Activated T-cell treated with anti-CD3 and anti-CD28 coated beads, Interleukin-2, amount 50 U/mL, for 72 hours (primary cell): ENCODE data around the gene GNAS-AS1. TPM values are rescaled to one million over a fixed set of nuclear protein-coding genes. Genes with fewer than 3 reads are reported as not detected.

Source experiments
- ATAC-seq, 2 donors: fragments of 150-1000 bp; cut with Tn5 transposase; replicated peaks in 1 of 2; 2 replicates each; pipeline ENCODE4 v1.10.0; 2021; ENCODE audit warnings: moderate library complexity in 2 of 2, mild to moderate bottlenecking in 1 of 2
- DNase-seq, 2 donors: peaks; one replicate each; pipeline ENCODE4 v3.0.0; 2021 to 2022; ENCODE audit warnings: mixed read lengths in 1 of 2
- H3K27ac Mint-ChIP-seq: one replicate; pipeline ENCODE4 v1.8.0; 2022; ENCODE audit warnings: mild to moderate bottlenecking, moderate library complexity, mixed read lengths
- H3K27me3 Mint-ChIP-seq: one replicate; pipeline ENCODE4 v1.8.0; 2022; ENCODE audit warnings: low read depth, mixed read lengths
- H3K36me3 Mint-ChIP-seq, 2 donors: one replicate each; pipeline ENCODE4 v1.8.0; 2022; ENCODE audit warnings: mixed read lengths in 2 of 2, mild to moderate bottlenecking in 1 of 2; ENCODE audit not compliant: insufficient read depth in 2 of 2
- H3K4me1 Mint-ChIP-seq: one replicate; pipeline ENCODE4 v1.8.0; 2022; ENCODE audit warnings: low read depth, mixed read lengths
- H3K4me3 Mint-ChIP-seq, 2 donors: one replicate each; pipeline ENCODE4 v1.8.0; 2022; ENCODE audit warnings: mild to moderate bottlenecking in 2 of 2, mixed read lengths in 2 of 2, moderate library complexity in 2 of 2
- H3K9me3 Mint-ChIP-seq, 2 donors: one replicate each; pipeline ENCODE4 v1.8.0; 2022; ENCODE audit warnings: mixed read lengths in 2 of 2
- total RNA-seq, 2 donors: library from RNA; stranded (reverse); gene quantifications; one replicate each; pipeline ENCODE4 v1.2.3, GENCODE V29; 2022

The GNAS-AS1 gene
- total RNA-seq, 2 donors from 2014 or later: 2.3 to 2.5 TPM

DNA sequence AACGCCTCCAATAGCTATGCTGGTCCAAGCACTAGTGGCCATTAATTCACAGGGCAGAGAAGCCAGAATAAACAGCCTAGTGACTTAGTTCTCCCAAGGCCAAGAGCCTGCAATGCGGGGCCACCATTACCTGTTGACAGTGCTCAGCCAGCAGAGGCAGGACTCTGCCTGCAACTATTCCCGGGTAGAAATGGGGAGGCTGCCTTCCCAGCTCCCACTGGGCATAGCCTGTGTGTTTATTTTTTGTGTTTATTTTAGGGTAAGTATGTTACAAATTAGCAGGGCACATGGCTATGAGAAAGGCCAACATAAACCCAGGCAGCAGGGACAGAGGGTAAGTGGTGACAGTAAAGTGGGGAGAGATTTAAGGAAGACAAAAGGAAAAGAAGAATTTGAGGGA lies 5.0 kb downstream of the GNAS-AS1 start:
- peaks cover 73% of the 10 kb centered on the region for H3K27me3 Mint-ChIP-seq
- no peaks in the 10 kb centered on the region for H3K9me3 Mint-ChIP-seq
- H3K36me3 Mint-ChIP-seq: peaks cover 0 to 1% of the 10 kb centered on the region in 2 donors
- H3K4me1 Mint-ChIP-seq: peaks cover 40% of the 10 kb centered on the region
- no peak overlapping the region for H3K27ac Mint-ChIP-seq
- H3K4me3 Mint-ChIP-seq: no peak overlapping the region
- ATAC-seq (no peak), DNase-seq (no peak)

DNA sequence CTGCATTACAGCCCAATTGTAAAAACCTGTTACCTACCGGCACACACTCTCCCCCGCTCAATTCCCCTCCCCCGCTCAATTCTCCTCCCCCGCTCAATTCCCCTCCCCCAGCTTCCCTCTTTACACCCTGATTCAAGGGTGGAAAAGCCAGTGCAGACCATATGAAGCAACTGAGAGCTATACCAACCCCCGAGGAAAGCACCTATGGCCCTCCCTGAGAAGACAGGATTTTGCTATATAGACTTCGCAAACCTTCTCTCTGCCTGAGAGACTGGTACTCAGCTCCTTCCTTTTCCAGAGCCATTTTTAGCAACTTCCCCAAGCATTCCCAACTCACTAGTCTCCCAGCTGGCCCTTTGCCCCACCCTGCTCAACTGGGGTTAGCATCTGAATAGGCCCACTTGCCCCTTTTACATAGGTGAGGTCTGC lies 7.6 kb downstream of the GNAS-AS1 start:
- Mint-ChIP-seq H3K27me3 (peaks cover 70% of the 10 kb centered on the region), H3K4me3 (no peak overlapping the region), H3K36me3 (peaks cover 0 to 1% of the 10 kb centered on the region in 2 donors), H3K9me3 (no peaks in the 10 kb centered on the region), H3K4me1 (peaks cover 27% of the 10 kb centered on the region), H3K27ac (no peak overlapping the region)
- no peak for ATAC-seq
- no peak for DNase-seq

DNA sequence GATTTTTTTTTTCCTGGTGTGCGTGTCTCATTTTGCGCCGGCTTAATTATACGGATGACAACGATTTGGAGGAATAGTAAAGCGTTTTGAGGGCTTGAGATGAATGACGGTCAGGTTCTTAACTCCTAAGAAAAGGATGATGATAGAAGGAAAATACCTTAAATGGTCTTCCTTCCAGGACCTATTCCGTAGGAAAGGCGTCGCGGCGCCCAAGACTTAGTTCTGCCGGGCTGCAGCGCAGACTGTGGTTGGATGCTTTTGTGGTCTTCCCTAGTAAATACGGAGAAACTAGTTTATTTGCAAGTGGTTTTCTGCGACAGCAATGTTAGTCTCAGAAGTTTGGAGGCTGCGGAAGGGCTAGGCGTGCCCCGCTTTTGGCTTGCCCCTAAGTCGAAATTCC lies 8.4 kb downstream of the GNAS-AS1 start:
- Mint-ChIP-seq H3K27me3 (peaks cover 74% of the 10 kb centered on the region), H3K36me3 (peaks cover 0 to 1% of the 10 kb centered on the region in 2 donors), H3K9me3 (no peaks in the 10 kb centered on the region), H3K4me3 (no peak overlapping the region), H3K27ac (no peak overlapping the region), H3K4me1 (peaks cover 19% of the 10 kb centered on the region)
- DNase-seq (no peak), ATAC-seq (no peak)

DNA sequence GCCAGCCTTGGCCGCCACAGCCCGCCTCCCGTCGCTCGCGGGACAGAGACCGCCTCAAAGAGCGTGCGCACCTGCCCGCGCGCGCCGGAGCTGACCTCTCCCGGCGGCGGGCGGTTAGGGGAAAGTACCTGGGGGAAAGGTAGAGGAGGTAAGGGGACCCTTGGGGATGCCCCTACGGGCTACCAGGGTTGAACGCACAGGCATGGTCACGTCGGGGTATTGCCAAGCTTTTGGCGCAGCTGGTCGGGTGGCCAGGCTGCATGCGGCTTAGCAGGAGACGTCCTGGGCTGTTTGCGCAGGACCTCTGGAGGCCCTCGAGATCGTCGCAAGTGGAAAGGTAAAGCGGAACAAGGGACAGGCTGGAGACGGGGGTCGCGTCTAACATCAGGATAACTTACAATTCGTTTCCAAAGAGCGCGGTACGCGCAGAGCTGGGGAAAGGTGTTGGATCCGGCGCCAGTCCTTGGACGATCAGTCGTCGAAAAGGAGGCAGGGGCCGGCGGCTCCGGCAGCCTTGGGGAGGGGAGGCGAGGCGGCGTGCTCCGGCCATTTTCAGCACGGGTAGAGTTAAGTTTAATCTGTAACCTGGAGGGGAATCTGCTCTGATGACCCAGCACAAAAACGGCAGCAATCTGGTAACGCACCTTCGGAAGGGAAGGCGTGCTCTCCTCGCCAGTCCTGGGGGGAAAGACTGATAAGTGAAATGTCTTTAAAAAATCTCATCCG lies 9.0 kb downstream of the GNAS-AS1 start:
- DNase-seq (no peak), ATAC-seq (no peak)
- peaks cover 73% of the 10 kb centered on the region for H3K27me3 Mint-ChIP-seq
- no peak overlapping the region for H3K4me3 Mint-ChIP-seq
- peaks cover 13% of the 10 kb centered on the region for H3K4me1 Mint-ChIP-seq
- H3K27ac Mint-ChIP-seq: no peak overlapping the region
- peaks cover 0 to 1% of the 10 kb centered on the region in 2 donors for H3K36me3 Mint-ChIP-seq
- H3K9me3 Mint-ChIP-seq: no peaks in the 10 kb centered on the region

DNA sequence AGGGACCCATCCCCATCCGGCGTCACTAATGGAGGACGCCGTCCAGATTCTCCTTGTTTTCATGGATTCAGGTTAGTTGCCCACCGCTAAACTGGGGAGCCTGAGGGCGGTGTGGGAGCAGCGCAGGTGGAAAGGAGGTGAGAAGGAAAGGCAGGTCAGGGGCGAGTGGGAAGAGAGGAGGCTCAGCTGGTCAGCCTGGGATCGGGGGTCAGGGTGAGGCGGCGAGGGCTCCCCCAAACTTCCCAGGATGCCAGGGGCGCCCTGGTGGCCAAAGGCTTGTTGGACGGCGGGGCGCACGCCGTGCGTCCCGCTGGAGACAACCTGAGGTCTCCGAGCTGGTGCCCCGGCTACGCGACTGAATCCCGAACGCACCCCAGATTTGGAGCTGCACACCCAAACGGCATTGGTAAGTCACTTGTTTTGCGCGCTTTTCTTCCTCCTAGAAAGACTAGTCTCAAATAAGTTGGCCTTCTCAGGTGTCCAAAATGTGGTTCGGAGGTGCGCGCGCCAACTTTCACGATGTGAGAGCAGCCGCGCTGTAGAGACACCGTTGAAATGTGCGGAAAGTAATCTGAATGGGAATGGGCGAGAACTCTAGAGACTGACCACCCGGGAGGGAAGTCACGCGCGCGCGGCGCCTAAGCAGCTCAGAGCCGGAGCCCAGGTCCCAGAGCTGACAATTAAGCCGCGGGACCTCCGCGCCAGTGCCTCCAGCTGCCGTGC lies 9.7 kb downstream of the GNAS-AS1 start:
- Mint-ChIP-seq H3K27me3 (peaks cover 73% of the 10 kb centered on the region), H3K27ac (no peak overlapping the region), H3K9me3 (no peaks in the 10 kb centered on the region), H3K4me3 (peak overlapping the region; percentile 67 to 80), H3K4me1 (peaks cover 13% of the 10 kb centered on the region), H3K36me3 (peaks cover 0 to 1% of the 10 kb centered on the region in 2 donors)
- no peak for ATAC-seq
- no peak for DNase-seq

DNA sequence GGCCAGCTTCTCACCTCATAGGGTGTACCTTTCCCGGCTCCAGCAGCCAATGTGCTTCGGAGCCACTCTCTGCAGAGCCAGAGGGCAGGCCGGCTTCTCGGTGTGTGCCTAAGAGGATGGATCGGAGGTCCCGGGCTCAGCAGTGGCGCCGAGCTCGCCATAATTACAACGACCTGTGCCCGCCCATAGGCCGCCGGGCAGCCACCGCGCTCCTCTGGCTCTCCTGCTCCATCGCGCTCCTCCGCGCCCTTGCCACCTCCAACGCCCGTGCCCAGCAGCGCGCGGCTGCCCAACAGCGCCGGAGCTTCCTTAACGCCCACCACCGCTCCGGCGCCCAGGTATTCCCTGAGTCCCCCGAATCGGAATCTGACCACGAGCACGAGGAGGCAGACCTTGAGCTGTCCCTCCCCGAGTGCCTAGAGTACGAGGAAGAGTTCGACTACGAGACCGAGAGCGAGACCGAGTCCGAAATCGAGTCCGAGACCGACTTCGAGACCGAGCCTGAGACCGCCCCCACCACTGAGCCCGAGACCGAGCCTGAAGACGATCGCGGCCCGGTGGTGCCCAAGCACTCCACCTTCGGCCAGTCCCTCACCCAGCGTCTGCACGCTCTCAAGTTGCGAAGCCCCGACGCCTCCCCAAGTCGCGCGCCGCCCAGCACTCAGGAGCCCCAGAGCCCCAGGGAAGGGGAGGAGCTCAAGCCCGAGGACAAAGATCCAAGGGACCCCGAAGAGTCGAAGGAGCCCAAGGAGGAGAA lies 10.5 kb downstream of the GNAS-AS1 start:
- Mint-ChIP-seq H3K4me3 (peak overlapping the region; percentile 67 to 80), H3K27ac (no peak overlapping the region), H3K9me3 (no peaks in the 10 kb centered on the region), H3K4me1 (peaks cover 15% of the 10 kb centered on the region), H3K36me3 (peaks cover 0 to 1% of the 10 kb centered on the region in 2 donors), H3K27me3 (peaks cover 72% of the 10 kb centered on the region)
- ATAC-seq: no peak
- DNase-seq: no peak

DNA sequence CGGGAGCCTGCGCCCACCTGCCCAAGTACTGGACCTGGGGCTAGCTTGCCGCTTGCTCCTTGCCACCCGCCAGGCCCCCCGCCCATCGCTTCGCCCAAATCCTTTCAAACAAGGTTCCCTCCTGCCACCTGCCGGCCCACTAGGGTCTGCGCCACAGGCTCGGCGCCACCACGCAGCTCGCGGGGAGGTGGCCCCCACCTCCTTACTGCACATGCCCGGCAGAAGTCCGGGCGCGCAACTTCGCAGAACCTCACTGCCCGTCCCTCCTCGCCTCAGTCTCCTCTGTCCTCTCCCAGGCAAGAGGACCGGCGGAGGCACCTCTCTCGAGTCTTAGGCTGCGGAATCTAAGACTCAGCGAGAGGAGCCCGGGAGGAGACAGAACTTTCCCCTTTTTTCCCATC lies 11.2 kb downstream of the GNAS-AS1 start:
- Mint-ChIP-seq H3K9me3 (no peaks in the 10 kb centered on the region), H3K27me3 (peaks cover 68% of the 10 kb centered on the region), H3K27ac (no peak overlapping the region), H3K4me1 (peaks cover 17% of the 10 kb centered on the region), H3K4me3 (peak overlapping the region; percentile 67 to 80), H3K36me3 (peaks cover 0 to 1% of the 10 kb centered on the region in 2 donors)
- DNase-seq: peak; percentile 57 to 62
- ATAC-seq: peak; percentile 68 to 74

DNA sequence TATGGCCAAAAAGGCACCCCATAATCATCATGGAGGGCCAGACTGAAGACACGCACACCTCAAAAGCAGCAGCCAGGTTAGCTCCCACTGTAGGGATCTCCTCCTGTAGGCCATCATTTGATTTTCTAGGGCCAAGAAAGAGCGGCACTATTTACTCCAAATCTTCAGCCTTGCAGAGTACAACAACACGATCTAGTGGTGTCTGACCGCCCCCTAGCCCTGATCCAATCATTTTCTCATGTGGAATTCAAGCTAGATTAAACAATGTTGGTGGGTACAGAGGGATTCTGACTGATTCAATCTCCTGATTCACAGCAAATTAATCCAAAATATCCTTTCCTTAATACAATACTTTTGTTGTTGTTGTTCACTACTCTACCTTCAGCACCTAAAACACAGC lies 12.5 kb downstream of the GNAS-AS1 start:
- Mint-ChIP-seq H3K27ac (no peak overlapping the region), H3K27me3 (peaks cover 64% of the 10 kb centered on the region), H3K36me3 (peaks cover 0 to 1% of the 10 kb centered on the region in 2 donors), H3K4me3 (no peak overlapping the region), H3K4me1 (peaks cover 17% of the 10 kb centered on the region), H3K9me3 (no peaks in the 10 kb centered on the region)
- no peak for ATAC-seq
- no peak for DNase-seq

DNA sequence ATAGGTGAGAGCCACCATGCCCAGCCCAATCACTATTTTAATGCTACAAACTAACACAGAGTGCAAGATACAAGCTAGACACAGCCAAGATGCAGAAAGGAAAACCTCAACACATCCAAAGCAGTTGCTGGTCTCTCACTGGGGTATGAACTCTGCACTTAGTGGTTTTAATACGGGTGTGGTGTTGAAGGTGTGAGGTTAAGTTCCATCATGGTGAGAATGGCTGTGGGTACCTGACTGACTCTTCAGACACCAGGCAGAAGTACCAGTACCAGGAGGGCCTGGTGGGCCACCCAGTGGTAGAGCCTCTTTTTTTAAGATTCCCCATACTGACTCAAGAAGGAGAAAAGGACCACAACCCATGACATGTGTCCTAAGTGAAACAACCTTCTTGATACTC lies 13.0 kb downstream of the GNAS-AS1 start:
- H3K27ac Mint-ChIP-seq: no peak overlapping the region
- peaks cover 0 to 1% of the 10 kb centered on the region in 2 donors for H3K36me3 Mint-ChIP-seq
- ATAC-seq: peak; percentile 76 to 78
- H3K4me3 Mint-ChIP-seq: no peak overlapping the region
- no peak for DNase-seq
- peaks cover 17% of the 10 kb centered on the region for H3K4me1 Mint-ChIP-seq
- H3K9me3 Mint-ChIP-seq: no peaks in the 10 kb centered on the region
- peaks cover 62% of the 10 kb centered on the region for H3K27me3 Mint-ChIP-seq

DNA sequence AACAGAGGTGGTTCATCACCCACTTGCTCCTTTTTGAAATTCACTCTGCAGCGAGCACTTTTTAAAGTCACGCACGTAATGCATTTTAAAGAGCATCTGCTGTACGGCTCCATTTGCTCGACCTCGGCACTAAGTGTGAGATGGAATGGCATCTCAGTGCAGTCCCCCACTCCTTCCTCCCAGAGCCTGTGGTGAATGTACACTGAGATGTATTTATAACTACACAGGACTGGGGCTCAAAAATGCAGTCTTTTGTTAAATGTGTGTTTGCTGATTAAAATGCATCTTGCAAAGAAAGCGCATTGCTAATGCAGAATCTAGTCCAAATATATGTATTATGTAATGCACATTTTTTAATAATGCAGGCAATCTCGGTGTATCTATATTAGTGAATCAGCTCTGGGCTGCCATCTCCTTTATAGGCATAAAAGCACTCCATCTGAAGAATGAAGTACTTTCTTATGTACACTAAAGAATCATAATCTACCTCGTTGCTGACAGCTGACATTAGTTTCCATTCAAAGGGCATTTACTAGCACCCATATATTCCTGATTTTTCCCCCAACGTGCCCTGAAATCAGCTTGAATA lies 14.0 kb downstream of the GNAS-AS1 start:
- peaks cover 11% of the 10 kb centered on the region for H3K4me1 Mint-ChIP-seq
- no peak overlapping the region for H3K27ac Mint-ChIP-seq
- H3K4me3 Mint-ChIP-seq: no peak overlapping the region
- peaks cover 0 to 1% of the 10 kb centered on the region in 2 donors for H3K36me3 Mint-ChIP-seq
- DNase-seq (no peak), ATAC-seq (no peak)
- no peaks in the 10 kb centered on the region for H3K9me3 Mint-ChIP-seq
- H3K27me3 Mint-ChIP-seq: peaks cover 61% of the 10 kb centered on the region

DNA sequence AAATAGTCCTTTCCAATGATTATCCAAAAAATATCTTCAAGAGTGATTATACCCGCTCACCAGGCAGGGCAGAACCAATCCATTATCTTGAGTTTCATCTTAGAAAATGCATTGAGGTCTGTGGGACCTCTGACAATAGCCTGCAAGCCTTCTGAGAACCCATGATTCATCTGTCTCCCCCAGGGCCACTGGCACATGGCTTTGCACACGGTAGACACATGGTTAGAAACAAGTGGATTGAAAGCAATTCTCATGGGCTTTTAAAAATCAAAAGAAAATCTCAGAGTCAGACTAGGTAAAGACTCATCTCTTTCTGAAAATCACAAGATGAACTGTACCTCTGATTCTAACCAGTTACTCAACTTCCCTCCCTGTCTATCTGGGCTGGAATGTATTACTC lies 15.5 kb downstream of the GNAS-AS1 start:
- Mint-ChIP-seq H3K27me3 (peaks cover 56% of the 10 kb centered on the region), H3K9me3 (peaks cover 2 to 3% of the 10 kb centered on the region in 2 donors), H3K27ac (no peak overlapping the region), H3K36me3 (peaks cover 2 to 3% of the 10 kb centered on the region in 2 donors), H3K4me1 (peaks cover 8% of the 10 kb centered on the region), H3K4me3 (no peak overlapping the region)
- peak; percentile 55 to 57 for ATAC-seq
- DNase-seq: no peak

DNA sequence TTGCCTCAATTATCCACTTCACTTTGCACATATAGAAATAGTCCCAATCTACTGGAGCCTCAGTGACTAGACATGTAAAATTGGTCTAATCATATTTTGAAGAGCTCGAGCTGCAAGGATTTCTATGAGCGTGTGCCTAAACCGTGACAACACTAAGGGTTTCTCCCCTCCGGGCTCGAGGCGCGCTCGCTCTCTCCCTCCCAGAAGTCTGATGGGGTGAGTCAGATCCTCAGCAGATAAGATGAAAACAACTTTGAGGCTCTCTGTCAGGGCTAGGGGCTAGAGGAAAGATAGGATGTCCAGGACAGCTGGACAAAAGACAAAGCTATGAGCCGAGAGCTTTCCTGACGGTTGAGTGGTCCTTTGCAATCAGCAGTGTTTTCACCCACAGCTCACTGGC lies 16.8 kb downstream of the GNAS-AS1 start:
- Mint-ChIP-seq H3K4me1 (peaks cover 4% of the 10 kb centered on the region), H3K36me3 (peaks cover 4 to 5% of the 10 kb centered on the region in 2 donors), H3K27me3 (peaks cover 54% of the 10 kb centered on the region), H3K27ac (no peak overlapping the region), H3K9me3 (peaks cover 4 to 5% of the 10 kb centered on the region in 2 donors), H3K4me3 (no peak overlapping the region)
- no peak for ATAC-seq
- DNase-seq: no peak

DNA sequence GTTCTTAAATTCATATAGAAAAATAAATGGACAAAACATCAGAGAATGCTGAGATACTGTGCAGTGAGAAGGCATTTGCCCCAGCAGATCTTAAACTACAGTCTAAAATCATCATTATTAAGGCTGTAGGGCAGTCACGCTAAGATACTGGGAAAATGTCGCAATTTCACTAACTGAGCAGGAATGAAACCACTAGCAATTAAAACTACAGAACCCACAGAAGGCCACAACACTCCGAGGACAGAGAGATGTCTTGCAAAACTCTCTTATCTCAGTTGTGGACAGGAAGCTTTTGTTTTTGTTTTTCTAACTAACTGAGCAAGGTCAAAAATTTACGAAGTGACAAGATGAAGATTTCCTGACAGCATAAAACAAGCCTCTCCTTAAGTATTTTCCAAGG lies 18.2 kb downstream of the GNAS-AS1 start:
- H3K9me3 Mint-ChIP-seq: peaks cover 4 to 5% of the 10 kb centered on the region in 2 donors
- no peak for DNase-seq
- H3K4me3 Mint-ChIP-seq: no peak overlapping the region
- H3K27me3 Mint-ChIP-seq: peaks cover 50% of the 10 kb centered on the region
- H3K27ac Mint-ChIP-seq: no peak overlapping the region
- peaks cover 4% of the 10 kb centered on the region for H3K4me1 Mint-ChIP-seq
- ATAC-seq: no peak
- H3K36me3 Mint-ChIP-seq: peaks cover 4 to 5% of the 10 kb centered on the region in 2 donors
